GM19452 (cell line): ENCODE measurements around the gene PRKCZ.

Experiments used
- ATAC-seq: cut with Tn5 transposase; IDR thresholded peaks from one replicate; pipeline ENCODE4 v1.9.1; 2021; ENCODE audit not compliant: unreplicated experiment

Gene PRKCZ

DNA sequence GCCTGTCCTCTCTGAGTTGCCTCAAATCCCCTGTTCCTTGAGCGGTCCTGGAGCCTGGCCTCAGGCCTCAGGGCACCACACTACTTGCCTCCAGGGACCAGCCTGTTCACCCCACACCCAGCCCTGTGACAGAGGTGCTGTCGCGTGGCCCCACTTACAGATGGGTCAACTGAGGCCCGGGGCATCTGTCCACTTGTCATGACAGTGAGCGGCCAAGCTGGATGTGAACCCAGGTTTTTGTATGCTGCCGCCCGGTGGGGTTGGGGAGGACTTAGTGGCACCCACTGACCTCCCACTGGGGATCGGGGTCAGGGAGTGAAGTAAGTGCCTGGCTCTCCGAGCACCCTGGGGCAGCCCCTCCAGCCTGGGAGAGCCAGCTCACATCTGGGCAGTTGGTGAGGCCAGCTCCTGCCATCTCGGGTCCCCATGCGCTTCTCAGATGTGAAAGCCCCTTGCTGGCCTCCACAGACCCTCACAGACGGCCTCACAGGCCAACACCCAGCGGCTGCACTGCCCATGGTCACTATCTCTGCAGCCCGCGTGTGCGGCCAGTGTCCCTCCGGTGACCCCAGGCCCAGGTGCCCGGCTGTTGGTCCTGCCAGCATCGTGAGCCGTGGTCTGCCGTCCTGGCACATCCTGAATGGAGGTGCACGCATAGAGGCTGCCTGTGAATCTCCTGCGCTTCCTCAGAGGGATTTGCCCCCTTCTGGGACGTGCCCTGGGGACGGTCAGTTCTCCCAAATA lies 153.6 kb downstream of the PRKCZ start:
- no peak for ATAC-seq

DNA sequence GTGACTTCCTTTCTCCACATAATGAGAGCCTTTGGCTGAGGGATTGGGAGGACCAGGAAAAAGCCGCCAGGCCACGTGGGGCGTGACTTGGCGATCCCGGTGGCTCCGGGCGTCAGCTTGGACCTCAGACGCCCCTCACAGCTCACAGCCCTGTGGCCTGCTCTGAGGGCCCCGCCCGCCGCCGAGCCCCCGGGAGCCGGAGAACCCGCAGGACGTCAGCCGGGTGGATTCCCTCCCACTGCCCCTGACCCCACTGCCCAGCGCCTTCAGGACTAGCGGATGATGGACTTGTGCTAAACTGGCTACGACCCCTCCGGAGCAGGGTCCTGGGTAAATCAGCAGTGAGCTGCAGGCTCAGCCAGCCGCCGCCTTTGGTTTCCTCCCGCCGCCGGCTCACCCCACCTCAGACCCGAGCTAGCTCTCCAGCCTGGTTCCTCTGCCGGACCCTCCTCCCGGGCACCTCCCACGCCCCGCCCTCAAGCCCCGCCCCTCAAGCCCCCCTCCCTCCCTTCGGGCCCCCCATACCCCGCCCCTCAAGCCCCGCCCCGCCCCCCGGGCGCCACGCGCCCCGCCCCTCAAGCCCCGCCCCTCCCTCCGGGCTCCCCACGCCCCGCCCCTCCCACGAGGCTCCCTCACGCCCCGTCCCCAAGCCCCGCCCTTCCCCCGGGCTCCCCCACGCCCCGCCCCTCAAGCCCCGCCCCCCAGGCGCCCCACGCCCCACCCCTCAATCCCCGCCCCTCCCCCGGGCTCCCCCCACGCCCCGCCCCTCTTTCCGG lies 154.4 kb downstream of the PRKCZ start:
- ATAC-seq, result no peak

DNA sequence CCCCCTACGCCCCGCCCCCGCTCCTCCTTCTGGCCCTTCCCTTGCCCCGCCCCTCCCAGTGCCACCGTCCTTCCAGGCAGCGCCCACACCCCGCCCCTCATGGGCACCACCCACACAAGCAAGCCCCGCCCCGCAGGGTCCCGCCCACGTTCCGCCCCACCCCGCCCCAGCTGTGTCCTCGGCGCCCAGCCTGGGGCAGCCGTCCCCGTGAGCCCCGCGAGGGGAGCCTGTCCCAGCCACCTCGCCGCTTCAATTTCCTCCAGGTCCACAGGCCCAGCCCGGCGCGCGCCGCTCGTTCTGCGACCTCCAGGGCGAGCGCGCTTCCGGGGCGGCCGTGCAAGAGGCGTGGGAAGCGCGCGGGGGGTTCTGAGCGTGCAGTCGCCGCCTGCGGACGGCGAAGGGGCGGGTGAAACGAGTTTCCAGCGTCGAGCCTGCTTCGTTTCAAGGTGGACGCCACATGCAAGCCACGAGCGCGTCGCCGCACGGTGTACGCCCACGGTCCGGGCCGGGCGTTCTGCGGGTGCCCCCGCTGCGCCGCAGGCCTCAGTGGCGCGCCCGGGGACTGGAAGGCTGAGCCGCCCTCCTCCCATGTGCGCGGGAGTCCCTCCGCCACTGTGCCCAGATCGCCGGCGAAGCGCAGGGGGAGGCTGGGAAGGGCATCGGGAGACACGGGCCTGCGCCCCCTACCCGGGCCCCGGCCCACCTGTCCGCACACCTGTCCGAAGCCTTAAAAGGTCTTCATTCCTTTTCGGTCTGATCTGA lies 155.2 kb downstream of the PRKCZ start:
- peak; percentile 64 for ATAC-seq

DNA sequence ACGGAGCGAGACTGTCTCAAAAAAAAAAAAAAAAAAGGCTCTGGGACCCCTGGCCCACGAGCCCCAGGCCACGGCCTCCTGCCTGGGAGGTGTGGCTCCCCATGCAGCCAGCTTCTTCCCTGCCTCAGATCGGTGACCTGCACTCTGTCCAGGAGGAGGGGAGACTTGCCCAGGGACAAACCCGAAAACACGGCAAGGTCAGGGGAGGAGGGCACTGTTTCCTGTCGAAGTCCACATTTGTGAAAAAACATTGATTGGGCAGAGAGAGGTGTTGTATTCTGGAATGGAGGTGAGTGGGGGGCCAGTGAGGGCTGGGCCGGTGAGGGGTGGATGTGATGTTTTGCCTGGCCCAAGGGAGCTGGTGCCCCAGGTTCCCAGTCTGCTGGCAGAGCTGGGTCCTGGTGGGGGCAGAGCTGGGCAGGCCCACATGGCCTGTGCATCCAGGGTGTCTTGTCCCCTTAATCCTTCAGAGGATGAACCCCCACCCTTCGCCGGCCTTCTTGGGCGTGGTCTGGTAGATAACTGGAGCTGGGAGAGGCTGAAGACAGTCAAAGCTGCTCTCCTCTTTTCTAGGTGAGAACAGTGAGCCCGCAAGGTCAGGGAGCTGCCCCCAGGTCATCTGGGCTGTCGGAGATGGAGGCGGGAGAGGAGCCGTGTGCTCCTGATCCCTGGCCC lies 156.7 kb downstream of the PRKCZ start:
- no peak for ATAC-seq

DNA sequence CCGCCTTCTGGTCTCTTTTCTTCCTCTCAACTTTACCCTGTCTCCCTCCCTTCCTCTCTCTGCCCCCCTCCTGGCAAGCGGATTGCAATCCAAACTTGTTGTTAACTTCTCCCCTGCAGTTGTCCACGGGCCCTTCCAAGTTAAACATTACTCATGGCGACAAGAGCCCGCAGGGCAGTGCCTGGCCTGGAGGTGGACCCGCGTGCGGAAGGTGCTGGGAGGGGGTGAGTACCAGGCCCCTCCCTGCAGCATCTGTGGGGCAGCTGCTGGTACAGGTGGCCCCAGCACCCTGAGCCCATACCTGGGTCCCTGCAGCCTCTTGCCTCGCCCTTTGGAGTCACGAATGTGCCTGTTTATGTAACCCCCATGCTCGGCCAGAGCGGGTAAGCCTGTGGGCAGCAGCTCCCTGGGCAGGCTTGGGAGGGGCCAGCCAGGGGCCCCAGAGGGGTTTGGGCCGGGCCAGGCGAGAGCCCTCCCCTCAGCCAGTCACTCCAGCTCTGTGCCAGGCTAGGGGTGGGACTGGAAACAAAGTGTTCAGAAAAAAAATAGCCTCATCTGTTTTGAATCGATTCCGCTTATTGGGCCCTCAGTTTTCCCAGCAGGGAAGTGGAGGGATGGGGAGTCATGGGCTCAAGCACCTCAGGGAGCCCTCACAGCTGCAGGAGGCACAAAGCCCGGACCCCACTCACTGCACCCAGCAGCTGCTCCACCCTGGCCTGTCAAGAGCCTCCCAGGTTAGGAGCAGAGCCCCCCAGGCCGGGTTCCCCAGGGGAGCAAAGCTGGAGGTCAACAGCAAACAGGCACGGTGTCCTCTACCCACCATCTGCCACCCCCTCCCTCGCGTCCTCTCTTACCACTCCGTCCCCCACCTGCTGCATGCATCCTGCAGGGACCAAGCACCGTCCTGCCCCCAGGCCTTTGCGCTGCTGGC lies 158.4 kb downstream of the PRKCZ start:
- no peak for ATAC-seq

DNA sequence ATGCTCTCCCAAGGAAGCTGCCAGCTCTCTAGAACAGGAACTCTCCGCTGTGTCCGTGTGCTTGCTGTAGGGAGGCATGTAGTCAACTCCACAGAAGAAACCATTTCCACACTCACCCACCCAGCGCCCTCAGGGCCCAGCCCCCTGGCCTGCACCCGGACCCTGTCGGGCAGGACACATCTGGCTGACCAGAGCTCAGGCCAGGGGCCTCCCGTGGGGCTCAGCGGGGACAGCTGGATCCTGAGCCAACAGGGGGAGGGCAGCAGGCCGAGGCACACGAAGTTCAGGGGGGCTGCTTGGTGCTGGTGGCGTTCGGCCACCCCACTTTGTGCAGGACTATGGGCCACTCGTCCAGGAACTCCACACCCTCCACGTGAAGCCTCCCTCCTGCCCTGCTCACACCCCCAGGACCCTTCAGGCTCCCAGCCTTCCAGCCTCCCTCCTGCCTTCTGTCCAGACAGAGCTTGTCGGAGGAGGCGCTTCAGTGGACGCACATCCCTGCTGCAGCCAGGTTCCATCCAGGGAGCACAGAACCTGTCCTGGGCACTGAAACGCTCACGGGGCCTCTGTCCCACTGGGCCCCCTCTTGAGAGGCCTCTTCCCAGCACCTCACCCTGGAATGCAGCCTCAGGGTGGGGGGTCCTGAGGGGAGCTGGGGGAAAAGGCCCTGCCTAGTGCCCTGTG lies 159.3 kb downstream of the PRKCZ start:
- no peak for ATAC-seq

DNA sequence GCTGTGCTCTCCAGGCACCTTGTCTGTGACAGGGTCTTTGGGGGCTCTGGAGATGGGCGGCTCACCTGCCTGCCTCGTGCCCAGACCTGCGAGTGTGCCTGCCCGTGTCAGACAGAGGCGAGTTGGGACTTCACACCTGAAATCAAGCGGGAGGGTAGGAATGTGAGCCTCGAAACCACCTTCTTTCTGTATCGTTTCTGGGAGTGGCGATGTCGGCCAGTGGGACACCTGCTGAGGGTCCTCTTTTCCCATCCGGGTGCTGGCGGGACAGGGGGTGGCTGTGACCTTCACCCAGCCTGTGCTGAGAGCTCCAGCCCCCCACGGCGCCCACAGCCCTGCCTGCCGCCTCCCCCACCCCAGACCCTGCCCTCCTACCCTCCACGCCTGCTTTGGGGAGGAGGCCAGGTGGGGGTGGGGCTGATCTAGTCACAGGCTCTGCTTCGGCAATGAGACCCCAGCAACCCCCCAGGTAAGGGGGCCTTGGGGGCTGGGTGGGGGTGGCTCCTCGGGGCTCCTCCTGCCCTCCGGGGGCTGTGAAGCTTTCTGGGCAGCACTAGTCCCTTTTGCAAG lies 160.0 kb downstream of the PRKCZ start:
- ATAC-seq, result no peak

DNA sequence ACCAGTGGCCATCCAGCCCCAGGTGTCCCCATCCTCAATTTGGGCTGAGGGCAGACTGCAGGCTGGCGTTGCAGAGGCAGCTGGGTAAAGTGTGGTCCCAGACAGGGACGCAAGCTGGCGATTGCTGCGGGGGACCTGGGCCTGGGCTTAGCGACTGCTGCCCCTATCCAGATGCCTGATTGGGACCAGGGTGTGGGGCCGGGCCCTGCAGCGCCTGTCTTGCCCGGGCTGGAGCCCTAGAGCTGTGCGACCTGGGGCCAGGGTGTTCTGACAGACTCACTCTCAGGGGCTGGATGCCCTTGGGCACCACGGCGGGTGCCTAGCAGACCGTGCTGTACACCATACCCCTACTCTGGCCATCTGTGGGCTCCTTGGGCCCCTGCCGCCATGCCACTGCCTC lies 160.6 kb downstream of the PRKCZ start:
- ATAC-seq, result no peak

DNA sequence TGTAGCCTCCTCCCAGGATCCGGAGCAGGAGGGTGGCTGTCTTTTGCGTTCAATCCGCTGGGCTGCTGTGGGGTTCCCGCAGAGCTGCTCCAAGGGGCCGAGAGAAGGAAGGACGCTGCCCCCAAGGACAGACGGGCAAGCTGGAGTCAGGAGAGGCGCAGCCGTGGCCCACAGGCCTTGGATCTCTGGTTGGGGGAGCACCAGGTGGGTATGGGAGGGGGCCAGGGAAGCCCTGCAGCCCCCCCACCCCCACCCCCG lies 162.0 kb downstream of the PRKCZ start:
- ATAC-seq, result no peak

DNA sequence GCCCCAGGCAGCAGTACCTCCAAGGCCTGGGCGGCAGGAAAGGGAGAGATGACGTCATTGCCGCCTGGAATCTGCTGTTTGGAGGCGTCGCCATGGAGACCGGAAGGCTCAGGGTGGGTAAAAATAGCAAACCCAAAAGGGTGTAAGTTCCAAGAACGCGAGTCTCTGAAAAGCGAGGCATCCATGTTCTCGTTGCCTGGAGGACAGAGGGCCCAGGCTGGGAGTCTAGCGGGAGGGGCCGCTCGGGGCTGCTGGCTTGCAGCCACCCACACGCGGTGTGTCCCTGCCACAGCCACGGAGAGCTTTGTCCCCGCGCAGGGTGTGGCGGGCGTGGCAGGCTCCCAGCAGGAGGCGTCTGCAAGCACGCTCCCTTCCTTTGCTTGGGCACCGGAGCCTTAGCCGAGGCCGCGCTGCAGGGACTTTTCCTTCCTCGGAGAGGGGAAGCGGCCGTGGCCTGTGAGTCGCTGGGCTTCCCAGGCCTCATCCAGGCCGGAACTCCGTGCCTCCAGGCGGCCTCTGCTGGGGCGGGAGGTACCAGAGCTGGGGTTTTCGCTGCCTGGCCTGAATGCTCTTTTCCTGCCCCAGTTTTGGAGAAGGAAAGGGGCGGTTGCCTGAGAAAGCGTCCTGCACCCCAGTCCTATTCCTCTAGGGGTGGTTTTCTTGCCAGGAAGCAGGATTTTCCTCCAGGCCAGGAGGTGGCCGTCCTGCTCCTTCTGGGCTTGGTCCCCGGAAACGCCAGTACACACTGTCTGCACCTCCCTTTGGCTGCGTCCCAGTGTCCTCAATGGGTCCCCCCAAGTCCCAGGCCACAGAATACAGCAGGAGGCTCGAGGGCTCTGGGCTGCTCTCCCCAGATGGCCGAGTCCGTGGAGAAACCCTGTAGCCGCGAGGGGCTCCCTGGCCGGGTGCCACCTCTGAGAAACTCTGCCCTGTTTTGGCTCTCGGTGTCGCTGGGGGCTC lies 162.6 kb downstream of the PRKCZ start:
- no peak for ATAC-seq

DNA sequence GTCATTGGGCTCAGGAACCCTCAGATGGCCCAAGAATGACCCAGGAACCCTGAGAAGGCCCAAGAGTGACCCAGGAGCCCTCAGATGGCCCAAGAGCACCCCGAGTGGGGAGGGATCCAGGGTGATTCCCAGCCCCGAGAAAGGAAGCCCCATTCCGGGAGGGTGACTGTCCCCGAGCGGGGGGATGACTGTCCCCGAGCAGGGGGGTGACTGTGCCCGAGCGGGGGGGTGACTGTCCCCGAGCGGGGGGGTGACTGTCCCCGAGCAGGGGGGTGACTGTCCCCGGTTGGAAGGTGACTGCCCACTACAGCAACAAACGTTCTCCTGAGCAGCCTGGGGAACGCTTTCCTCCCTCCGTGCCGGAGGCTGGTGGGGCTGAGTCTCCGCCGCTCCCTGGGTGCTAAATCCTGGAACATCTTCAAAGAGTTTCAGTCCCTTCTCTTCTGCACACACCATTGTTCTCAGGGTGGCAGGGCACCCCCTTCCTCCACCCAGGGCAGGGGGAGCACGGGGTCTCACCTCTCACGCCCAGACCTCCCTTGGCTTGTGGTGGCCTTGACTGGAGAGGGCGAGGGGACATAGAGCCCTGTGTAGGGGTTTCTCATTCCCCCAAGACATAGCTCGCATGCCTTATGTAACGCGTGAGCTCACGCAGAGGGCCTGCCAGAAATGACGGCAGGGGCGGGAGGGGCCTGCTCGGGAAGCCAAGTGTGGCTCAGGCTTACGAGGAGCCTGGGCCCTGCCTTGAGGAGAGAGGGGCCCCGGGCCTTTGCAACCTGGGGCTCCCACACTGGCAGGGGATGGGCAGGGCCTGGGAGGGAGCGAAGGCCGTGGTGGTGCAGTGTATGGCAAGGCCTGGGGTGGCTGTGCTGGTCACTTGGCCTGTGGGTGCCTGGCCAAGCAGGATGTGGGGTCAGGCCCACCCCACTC lies 163.6 kb downstream of the PRKCZ start:
- ATAC-seq, result no peak

DNA sequence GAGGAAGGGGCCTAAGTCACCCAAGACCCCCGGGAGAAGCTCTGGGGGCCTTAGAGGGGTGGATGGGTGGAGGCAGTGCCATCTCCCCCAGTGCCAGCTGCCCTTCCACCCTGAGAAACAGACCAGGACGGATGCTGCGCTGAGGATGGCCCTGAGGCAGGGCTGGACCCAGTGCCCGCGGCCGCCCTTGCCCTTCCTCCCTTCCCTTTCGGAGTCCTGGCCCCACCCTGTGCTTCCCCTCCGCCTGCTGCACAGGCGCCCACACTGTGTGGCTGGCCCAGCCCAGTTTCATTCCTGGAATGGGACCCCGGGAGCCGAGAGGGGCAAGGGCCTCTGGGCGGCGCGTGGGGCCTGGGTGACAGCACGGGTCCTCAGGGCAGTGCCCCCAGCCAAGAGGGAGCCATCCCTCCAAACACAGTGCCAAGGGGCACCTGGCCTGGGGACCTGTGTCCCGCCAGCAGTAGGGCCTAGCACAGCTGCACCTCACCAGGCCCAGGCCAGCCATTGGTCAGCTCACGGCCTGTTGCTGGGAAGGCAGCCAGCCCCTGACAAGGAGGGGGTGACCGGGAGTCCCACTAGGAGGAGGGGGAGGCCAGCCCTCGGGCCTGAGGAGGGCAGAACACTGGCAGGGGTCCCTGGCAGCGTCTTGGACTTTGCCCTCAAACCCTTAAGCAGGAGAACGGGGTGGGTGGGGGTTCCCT lies 164.5 kb downstream of the PRKCZ start:
- no peak for ATAC-seq

DNA sequence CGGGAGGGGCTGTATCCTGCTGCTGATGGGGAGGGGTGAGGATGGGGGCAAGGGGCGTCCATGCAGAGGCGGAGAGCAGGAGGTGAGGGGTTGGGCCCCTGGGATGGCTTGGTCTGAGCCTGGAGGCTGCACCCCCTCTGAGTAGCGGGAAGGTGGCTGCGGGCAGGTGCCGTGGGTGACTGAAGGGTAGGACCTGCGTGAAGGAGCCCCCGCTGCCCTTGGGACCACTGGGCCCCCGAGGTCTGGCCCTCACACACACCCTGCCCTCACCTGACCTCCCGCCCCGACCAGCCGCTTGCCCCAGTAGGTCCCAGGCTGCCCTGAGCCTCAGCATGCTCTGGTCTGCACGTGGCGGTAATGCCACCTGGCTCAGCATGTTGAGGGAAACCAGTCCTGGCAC lies 165.1 kb downstream of the PRKCZ start:
- no peak for ATAC-seq

DNA sequence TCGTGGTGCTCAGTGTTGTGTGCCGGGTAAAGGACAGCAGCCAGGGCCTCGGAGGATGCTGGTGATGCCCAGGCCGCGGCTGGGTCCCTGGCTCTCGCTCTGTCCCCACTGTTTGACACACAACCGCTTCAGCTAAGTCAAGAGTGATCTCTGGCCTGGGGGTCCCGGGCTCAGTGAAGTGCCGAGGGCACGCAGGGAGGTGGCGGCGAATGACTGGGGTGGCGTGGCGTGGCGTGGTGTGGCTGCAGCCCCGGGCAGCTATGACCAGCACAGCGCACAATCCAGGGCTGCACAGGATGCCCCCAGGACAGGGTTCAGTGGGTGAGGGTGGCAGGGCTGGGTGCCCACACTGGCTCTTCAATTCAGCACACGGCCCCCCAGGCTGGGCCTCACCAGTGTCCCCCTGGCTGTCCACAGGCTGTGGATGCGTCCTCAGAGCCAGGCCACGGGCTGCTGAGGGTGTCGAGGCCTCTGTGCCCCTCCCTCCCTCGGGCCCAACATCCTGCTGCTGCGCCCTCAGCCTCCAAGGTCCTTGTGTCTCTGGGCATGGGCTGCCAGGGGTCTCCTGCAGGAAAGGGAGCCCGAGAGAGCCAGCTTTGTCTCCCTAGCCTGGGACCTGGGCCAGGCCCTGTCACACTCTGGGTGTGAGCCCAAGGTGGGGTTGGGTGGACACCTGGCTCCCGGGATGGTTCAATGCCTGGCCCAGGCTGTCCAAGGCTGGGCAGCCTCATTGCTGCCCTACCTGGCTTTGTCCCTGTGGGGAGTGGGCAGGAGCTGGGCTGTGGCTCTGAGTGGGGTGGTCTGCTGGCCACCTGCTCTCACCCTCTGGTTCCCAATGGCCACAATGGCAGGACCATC lies 165.9 kb downstream of the PRKCZ start:
- no peak for ATAC-seq

DNA sequence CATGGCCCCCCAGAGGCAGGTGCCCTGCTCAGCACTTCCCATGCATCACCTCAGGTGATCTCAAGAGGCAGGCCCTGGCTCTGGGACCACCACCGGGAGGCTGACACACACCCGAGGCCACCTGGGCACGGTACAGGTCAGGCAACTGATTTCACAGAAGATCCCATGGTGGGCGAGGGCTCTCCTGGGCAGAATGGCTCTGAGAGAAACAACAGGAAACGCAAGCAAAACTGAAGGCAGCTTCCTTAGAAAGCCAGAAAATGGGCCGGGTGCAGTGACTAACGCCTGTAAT lies 166.5 kb downstream of the PRKCZ start:
- no peak for ATAC-seq

DNA sequence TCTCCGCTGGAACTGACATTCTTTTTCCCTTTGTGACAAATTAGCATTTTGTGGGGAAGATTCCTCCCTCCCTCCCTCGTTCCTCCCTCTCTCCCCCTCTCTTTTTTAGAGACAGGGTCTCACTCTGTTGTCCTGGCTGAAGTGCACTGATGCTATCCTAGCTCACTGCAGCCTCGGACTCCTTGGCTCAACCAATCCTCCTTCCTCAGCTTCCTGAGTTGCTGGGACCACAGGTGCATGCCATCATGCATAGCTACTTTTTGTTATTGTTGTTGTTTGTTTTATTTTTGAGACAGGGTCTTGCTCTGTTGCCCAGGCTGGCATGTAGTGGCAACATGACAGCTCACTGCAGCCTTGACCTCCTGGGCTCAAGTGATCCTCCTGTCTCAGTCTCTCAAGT lies 171.1 kb downstream of the PRKCZ start:
- no peak for ATAC-seq
